ENCODE data around the gene DPM1. TPM values are rescaled to one million over a fixed set of nuclear protein-coding genes. Genes with fewer than 3 reads are reported as not detected.

The DPM1 gene
- total and polyA plus RNA-seq, 2 donors (not counting 3 experiments of a cell fraction or from before 2014, with no cell fraction given), result 33.9 to 41.9 TPM

- no peaks in the 10 kb centered on the region for H3K9me1 ChIP-seq (replicated peaks; ENCODE audit: control insufficient read depth, extremely low read depth, insufficient read depth, low read length)
- no peaks in the 10 kb centered on the region for H4K20me1 ChIP-seq (replicated peaks; ENCODE audit: control insufficient read depth, extremely low read depth, insufficient read depth, low read length)
- H3K27ac ChIP-seq (ENCODE audit: insufficient read depth, low read depth, low read length), result no peak overlapping the region
- H3K4me3 ChIP-seq (replicated peaks in 1 of 3; ENCODE audit: insufficient read depth in 1 of 3, low read depth in 1 of 3, low read length in 3 of 3), result no peak overlapping the region
- POLR2A ChIA-PET, result no interaction called here
- TF ChIP-seq JUN (IDR thresholded peaks at IDR 0.05; ENCODE audit: borderline replicate concordance, insufficient read depth, insufficient read length, low read depth) (no peak), POLR2AphosphoS5 (IDR thresholded peaks at IDR 0.05; ENCODE audit: insufficient read depth, low read depth, low read length) (no peak), MAX (IDR thresholded peaks at IDR 0.05; ENCODE audit: insufficient read depth, insufficient read length) (no peak), POLR2A (IDR thresholded peaks at IDR 0.05; ENCODE audit: low read depth, low read length) (no peak), MYC (IDR thresholded peaks at IDR 0.05; ENCODE audit: low read depth, low read length) (no peak), CTCF (IDR thresholded peaks at IDR 0.05; ENCODE audit: extremely low read depth in 1 of 2, insufficient read depth in 1 of 2, low read depth in 1 of 2, low read length in 2 of 2) (no peak), EZH2 (IDR thresholded peaks at IDR 0.05; ENCODE audit: borderline replicate concordance, low read depth, low read length, severe bottlenecking) (no peak)
- DNase-seq (ENCODE audit: low read depth, low spot score), result no peak
- H2AFZ ChIP-seq (ENCODE audit: low read depth, low read length), result no peak overlapping the region
- FAIRE-seq, result no peak
- intact Hi-C loops (cut with micrococcal nuclease), result no loop called here
- no peaks in the 10 kb centered on the region for H3K4me1 ChIP-seq (ENCODE audit: control insufficient read depth, extremely low read depth, insufficient read depth, low read length)
- no peaks in the 10 kb centered on the region for H3K36me3 ChIP-seq (ENCODE audit: control insufficient read depth in 2 of 2, extremely low read depth in 1 of 2, insufficient read depth in 2 of 2, low read length in 2 of 2)
- H3K9me3 ChIP-seq (replicated peaks; ENCODE audit: control insufficient read depth, insufficient read depth, low read length), result no peaks in the 10 kb centered on the region
- BruUV-seq (replicated peaks), result no TSS peak
- H3K9ac ChIP-seq (replicated peaks; ENCODE audit: extremely low read depth, insufficient read depth, low read length), result no peak overlapping the region
- H3K4me2 ChIP-seq (ENCODE audit: insufficient read depth, low read length), result no peak overlapping the region
- no peaks in the 10 kb centered on the region for H3K79me2 ChIP-seq (ENCODE audit: control insufficient read depth, insufficient read depth, low read length)
- dilution Hi-C loops (cut with MboI; ENCODE audit: extremely low pct_ligation_motif_present, low sequenced_read_pairs), result no loop called here
- H3K27me3 ChIP-seq (ENCODE audit: control insufficient read depth in 2 of 2, insufficient read depth in 2 of 2, low read length in 2 of 2), result peaks cover 7 to 8% of the 10 kb centered on the region in 2 experiments
- CTCF ChIA-PET, result interaction anchor here (0.8 to 2.5 kb wide), 3 partner anchors 14 to 48 kb away, joined by 3 to 10 read pairs (median 3); no protein-coding TSS in a partner anchor
Measured at GRCh38 chr20:50967586-50967985, 9.3 kb upstream of the DPM1 start.
